GM23338 (cell line): ENCODE results near the gene SCAPER. TPM values are rescaled to one million over a fixed set of nuclear protein-coding genes. Genes with fewer than 3 reads are reported as not detected.

Source experiments
- ATAC-seq: fragments of 200-7000 bp; cut with Tn5 transposase; 3 replicates; pipeline ENCODE4 v1.9.1; 2020
- DNase-seq: peaks from one replicate; pipeline ENCODE4 v3.0.0-alpha.2; 2015; ENCODE audit warnings: low spot score
- H2AFZ ChIP-seq: fragments of 200-600 bp; sonication (generic); 2 replicates; pipeline ENCODE4 v1.8.0; 2016; ENCODE audit warnings: antibody characterized with exemption, mild to moderate bottlenecking, moderate library complexity
- H3F3A ChIP-seq: fragments of 200-600 bp; sonication (generic); replicated peaks from 2 replicates; pipeline ENCODE4 v1.8.0; 2017; ENCODE audit warnings: antibody characterized with exemption, mixed run types, low read depth
- H3K27ac ChIP-seq: fragments of 200-600 bp; sonication (generic); 2 replicates; pipeline ENCODE4 v1.6.1; 2016; ENCODE audit warnings: low read depth
- H3K27me3 ChIP-seq: fragments of 200-600 bp; sonication (generic); 2 replicates; pipeline ENCODE4 v1.8.0; 2016; ENCODE audit warnings: mild to moderate bottlenecking, mixed run types, moderate library complexity; ENCODE audit not compliant: insufficient read depth
- H3K36me3 ChIP-seq: fragments of 200-600 bp; sonication (generic); 2 replicates; pipeline ENCODE4 v1.8.0; 2016; ENCODE audit warnings: mild to moderate bottlenecking; ENCODE audit not compliant: insufficient read depth
- H3K4me1 ChIP-seq: fragments of 200-600 bp; sonication (generic); 2 replicates; pipeline ENCODE4 v1.8.0; 2016; ENCODE audit warnings: mild to moderate bottlenecking, moderate library complexity; ENCODE audit not compliant: insufficient read depth
- H3K4me2 ChIP-seq: fragments of 200-600 bp; sonication (generic); 2 replicates; pipeline ENCODE4 v1.7.1; 2017; ENCODE audit warnings: mixed run types
- H3K4me3 ChIP-seq: fragments of 200-600 bp; sonication (generic); 2 replicates; pipeline ENCODE4 v1.6.1; 2016; ENCODE audit warnings: mixed run types
- H3K79me2 ChIP-seq: fragments of 200-600 bp; sonication (generic); replicated peaks from 2 replicates; pipeline ENCODE4 v1.8.0; 2017; ENCODE audit warnings: mild to moderate bottlenecking; ENCODE audit not compliant: insufficient read depth
- H3K9me2 ChIP-seq: fragments of 200-600 bp; sonication (generic); 2 replicates; pipeline ENCODE4 v1.8.0; 2017; ENCODE audit not compliant: insufficient read depth
- H4K20me1 ChIP-seq: fragments of 200-600 bp; sonication (generic); replicated peaks from 2 replicates; pipeline ENCODE4 v1.8.0; 2017; ENCODE audit warnings: mild to moderate bottlenecking; ENCODE audit not compliant: insufficient read depth
- H3K27ac Mint-ChIP-seq: 2 replicates; pipeline ENCODE4 v1.8.0; 2020; ENCODE audit warnings: inconsistent platforms, mild to moderate bottlenecking, moderate library complexity, mixed read lengths
- H3K27me3 Mint-ChIP-seq: 3 replicates; pipeline ENCODE4 v1.8.0; 2022; ENCODE audit warnings: low read depth, mild to moderate bottlenecking, moderate library complexity, mixed read lengths, inconsistent platforms; ENCODE audit not compliant: insufficient read depth, poor library complexity
- H3K36me3 Mint-ChIP-seq: 3 replicates; pipeline ENCODE4 v1.8.0; 2021; ENCODE audit warnings: low read depth, mild to moderate bottlenecking, inconsistent platforms, moderate library complexity, mixed read lengths
- H3K4me1 Mint-ChIP-seq: 3 replicates; pipeline ENCODE4 v1.8.0; 2020; ENCODE audit warnings: mild to moderate bottlenecking, inconsistent platforms, mixed read lengths
- H3K4me3 Mint-ChIP-seq: 3 replicates; pipeline ENCODE4 v1.8.0; 2021; ENCODE audit warnings: moderate library complexity, mild to moderate bottlenecking, inconsistent platforms, mixed read lengths
- H3K9me3 Mint-ChIP-seq: 3 replicates; pipeline ENCODE4 v1.8.0; 2020; ENCODE audit warnings: moderate library complexity, mild to moderate bottlenecking, inconsistent platforms, mixed read lengths
- CREB1 ChIP-seq: fragments of 250-450 bp; sonication (Bioruptor Pico); IDR thresholded peaks from 2 replicates; pipeline ENCODE4 v1.5.0; 2020; ENCODE audit warnings: low read depth, mild to moderate bottlenecking, moderate library complexity
- EZH2 ChIP-seq: fragments of 200-600 bp; sonication (generic); IDR thresholded peaks from one replicate; pipeline ENCODE4 v1.8.0; 2017; ENCODE audit warnings: antibody characterized with exemption, mild to moderate bottlenecking, low read depth; ENCODE audit not compliant: unreplicated experiment
- EZH2phosphoT487 ChIP-seq: fragments of 200-600 bp; sonication (generic); IDR thresholded peaks from one replicate; pipeline ENCODE4 v1.8.1; 2018; ENCODE audit warnings: antibody characterized with exemption; ENCODE audit not compliant: unreplicated experiment
- JUNB ChIP-seq: IDR thresholded peaks from one replicate; pipeline ENCODE4 v1.6.1; 2016; ENCODE audit warnings: antibody characterized with exemption; ENCODE audit not compliant: unreplicated experiment
- NANOG ChIP-seq: IDR thresholded peaks from 2 replicates; pipeline ENCODE4 v1.6.1; 2016; ENCODE audit warnings: antibody characterized with exemption, borderline replicate concordance
- POLR2AphosphoS5 ChIP-seq: IDR thresholded peaks from 2 replicates; pipeline ENCODE4 v1.6.1; 2016; ENCODE audit warnings: antibody characterized with exemption, low read depth
- STAT1 ChIP-seq: IDR thresholded peaks from one replicate; pipeline ENCODE4 v1.6.1; 2016; ENCODE audit warnings: antibody characterized with exemption; ENCODE audit not compliant: unreplicated experiment
- ZNF114 ChIP-seq: fragments of 250-450 bp; sonication (Bioruptor Pico); IDR thresholded peaks from 2 replicates; pipeline ENCODE4 v1.5.0; 2020; ENCODE audit warnings: mild to moderate bottlenecking, moderate library complexity
- ZNF331 ChIP-seq: fragments of 250-450 bp; sonication (Bioruptor Pico); IDR thresholded peaks from 2 replicates; pipeline ENCODE4 v1.5.0; 2020; ENCODE audit warnings: low read depth, mild to moderate bottlenecking, moderate library complexity
- polyA plus RNA-seq: library from polyadenylated mRNA; unstranded; fragments of >200 nt; fragmentation: Nextera tagmentation; extraction: Ambion mirVana; gene quantifications from 2 replicates; pipeline ENCODE4 v1.2.1, GENCODE V29; 2016
- total RNA-seq: library from RNA; depleted of rRNA; stranded (reverse); fragments of >200 nt; shearing (Covaris generic); gene quantifications from 2 replicates; pipeline ENCODE4 v1.2.3, GENCODE V29; 2014
- TF ChIP-seq, protein P1 (sequence below): IDR thresholded peaks from one replicate; pipeline ENCODE4 v1.6.1; 2018; ENCODE audit warnings: antibody characterized with exemption; ENCODE audit not compliant: unreplicated experiment
- TF ChIP-seq, protein P2 (sequence below), 2 experiments: fragments of 200-600 bp in 1 of 2; sonication (generic) in 1 of 2; conservative IDR thresholded peaks; 2 replicates each; pipeline versions ENCODE4 v1.5.1 to v1.6.1; 2016 to 2017; ENCODE audit warnings: antibody characterized with exemption in 2 of 2, low read depth in 2 of 2, mild to moderate bottlenecking in 2 of 2, moderate library complexity in 1 of 2
- TF ChIP-seq, protein P3 (sequence below): fragments of 250-450 bp; sonication (Bioruptor Pico); IDR thresholded peaks from 2 replicates; pipeline ENCODE4 v1.5.0; 2020; ENCODE audit warnings: mild to moderate bottlenecking, moderate library complexity
- TF ChIP-seq, protein P4 (sequence below): IDR thresholded peaks from 2 replicates; pipeline ENCODE4 v1.6.1; 2016; ENCODE audit warnings: antibody characterized with exemption

The SCAPER gene
- total and polyA plus RNA-seq, 2 experiments from 2014 or later, result 9.1 to 17.6 TPM

DNA sequence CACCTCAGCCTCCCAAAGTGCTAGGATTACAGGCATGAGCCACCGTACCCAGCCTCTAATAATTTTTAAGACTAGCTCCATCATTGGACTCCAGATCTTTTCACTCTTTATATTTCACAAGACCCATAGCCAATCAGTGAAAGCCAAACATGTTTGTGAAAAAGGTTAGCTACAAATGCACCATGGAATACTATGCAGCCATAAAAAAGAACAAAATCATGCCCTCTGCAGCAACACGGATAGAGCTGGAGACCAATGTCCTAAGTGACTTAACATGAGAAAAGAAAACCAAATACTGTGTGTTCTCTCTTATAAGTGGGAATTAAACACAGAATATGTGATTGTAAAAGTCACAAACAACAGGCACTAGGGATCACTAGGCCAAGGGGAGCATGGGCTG is 3.2 kb downstream of the SCAPER start:
- Mint-ChIP-seq H3K27ac (no peak overlapping the region), H3K4me3 (no peak overlapping the region), H3K9me3 (peaks cover 24% of the 10 kb centered on the region), H3K4me1 (peaks cover 21% of the 10 kb centered on the region), H3K36me3 (peaks cover 16% of the 10 kb centered on the region; the same call in 2 of the 3 replicates), H3K27me3 (peaks cover 11% of the 10 kb centered on the region)
- no peak for TF ChIP-seq POLR2AphosphoS5
- TF ChIP-seq, protein P1, sequence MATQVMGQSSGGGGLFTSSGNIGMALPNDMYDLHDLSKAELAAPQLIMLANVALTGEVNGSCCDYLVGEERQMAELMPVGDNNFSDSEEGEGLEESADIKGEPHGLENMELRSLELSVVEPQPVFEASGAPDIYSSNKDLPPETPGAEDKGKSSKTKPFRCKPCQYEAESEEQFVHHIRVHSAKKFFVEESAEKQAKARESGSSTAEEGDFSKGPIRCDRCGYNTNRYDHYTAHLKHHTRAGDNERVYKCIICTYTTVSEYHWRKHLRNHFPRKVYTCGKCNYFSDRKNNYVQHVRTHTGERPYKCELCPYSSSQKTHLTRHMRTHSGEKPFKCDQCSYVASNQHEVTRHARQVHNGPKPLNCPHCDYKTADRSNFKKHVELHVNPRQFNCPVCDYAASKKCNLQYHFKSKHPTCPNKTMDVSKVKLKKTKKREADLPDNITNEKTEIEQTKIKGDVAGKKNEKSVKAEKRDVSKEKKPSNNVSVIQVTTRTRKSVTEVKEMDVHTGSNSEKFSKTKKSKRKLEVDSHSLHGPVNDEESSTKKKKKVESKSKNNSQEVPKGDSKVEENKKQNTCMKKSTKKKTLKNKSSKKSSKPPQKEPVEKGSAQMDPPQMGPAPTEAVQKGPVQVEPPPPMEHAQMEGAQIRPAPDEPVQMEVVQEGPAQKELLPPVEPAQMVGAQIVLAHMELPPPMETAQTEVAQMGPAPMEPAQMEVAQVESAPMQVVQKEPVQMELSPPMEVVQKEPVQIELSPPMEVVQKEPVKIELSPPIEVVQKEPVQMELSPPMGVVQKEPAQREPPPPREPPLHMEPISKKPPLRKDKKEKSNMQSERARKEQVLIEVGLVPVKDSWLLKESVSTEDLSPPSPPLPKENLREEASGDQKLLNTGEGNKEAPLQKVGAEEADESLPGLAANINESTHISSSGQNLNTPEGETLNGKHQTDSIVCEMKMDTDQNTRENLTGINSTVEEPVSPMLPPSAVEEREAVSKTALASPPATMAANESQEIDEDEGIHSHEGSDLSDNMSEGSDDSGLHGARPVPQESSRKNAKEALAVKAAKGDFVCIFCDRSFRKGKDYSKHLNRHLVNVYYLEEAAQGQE, result no peak
- no peak for TF ChIP-seq STAT1
- no peak for TF ChIP-seq NANOG
- TF ChIP-seq, protein P2, sequence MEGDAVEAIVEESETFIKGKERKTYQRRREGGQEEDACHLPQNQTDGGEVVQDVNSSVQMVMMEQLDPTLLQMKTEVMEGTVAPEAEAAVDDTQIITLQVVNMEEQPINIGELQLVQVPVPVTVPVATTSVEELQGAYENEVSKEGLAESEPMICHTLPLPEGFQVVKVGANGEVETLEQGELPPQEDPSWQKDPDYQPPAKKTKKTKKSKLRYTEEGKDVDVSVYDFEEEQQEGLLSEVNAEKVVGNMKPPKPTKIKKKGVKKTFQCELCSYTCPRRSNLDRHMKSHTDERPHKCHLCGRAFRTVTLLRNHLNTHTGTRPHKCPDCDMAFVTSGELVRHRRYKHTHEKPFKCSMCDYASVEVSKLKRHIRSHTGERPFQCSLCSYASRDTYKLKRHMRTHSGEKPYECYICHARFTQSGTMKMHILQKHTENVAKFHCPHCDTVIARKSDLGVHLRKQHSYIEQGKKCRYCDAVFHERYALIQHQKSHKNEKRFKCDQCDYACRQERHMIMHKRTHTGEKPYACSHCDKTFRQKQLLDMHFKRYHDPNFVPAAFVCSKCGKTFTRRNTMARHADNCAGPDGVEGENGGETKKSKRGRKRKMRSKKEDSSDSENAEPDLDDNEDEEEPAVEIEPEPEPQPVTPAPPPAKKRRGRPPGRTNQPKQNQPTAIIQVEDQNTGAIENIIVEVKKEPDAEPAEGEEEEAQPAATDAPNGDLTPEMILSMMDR (conservative IDR thresholded peaks at IDR 0.05; ENCODE audit: low read depth in 2 of 2), result no peak
- no peak for TF ChIP-seq ZNF331 (CRISPR knock-in tag)
- TF ChIP-seq, protein P3, sequence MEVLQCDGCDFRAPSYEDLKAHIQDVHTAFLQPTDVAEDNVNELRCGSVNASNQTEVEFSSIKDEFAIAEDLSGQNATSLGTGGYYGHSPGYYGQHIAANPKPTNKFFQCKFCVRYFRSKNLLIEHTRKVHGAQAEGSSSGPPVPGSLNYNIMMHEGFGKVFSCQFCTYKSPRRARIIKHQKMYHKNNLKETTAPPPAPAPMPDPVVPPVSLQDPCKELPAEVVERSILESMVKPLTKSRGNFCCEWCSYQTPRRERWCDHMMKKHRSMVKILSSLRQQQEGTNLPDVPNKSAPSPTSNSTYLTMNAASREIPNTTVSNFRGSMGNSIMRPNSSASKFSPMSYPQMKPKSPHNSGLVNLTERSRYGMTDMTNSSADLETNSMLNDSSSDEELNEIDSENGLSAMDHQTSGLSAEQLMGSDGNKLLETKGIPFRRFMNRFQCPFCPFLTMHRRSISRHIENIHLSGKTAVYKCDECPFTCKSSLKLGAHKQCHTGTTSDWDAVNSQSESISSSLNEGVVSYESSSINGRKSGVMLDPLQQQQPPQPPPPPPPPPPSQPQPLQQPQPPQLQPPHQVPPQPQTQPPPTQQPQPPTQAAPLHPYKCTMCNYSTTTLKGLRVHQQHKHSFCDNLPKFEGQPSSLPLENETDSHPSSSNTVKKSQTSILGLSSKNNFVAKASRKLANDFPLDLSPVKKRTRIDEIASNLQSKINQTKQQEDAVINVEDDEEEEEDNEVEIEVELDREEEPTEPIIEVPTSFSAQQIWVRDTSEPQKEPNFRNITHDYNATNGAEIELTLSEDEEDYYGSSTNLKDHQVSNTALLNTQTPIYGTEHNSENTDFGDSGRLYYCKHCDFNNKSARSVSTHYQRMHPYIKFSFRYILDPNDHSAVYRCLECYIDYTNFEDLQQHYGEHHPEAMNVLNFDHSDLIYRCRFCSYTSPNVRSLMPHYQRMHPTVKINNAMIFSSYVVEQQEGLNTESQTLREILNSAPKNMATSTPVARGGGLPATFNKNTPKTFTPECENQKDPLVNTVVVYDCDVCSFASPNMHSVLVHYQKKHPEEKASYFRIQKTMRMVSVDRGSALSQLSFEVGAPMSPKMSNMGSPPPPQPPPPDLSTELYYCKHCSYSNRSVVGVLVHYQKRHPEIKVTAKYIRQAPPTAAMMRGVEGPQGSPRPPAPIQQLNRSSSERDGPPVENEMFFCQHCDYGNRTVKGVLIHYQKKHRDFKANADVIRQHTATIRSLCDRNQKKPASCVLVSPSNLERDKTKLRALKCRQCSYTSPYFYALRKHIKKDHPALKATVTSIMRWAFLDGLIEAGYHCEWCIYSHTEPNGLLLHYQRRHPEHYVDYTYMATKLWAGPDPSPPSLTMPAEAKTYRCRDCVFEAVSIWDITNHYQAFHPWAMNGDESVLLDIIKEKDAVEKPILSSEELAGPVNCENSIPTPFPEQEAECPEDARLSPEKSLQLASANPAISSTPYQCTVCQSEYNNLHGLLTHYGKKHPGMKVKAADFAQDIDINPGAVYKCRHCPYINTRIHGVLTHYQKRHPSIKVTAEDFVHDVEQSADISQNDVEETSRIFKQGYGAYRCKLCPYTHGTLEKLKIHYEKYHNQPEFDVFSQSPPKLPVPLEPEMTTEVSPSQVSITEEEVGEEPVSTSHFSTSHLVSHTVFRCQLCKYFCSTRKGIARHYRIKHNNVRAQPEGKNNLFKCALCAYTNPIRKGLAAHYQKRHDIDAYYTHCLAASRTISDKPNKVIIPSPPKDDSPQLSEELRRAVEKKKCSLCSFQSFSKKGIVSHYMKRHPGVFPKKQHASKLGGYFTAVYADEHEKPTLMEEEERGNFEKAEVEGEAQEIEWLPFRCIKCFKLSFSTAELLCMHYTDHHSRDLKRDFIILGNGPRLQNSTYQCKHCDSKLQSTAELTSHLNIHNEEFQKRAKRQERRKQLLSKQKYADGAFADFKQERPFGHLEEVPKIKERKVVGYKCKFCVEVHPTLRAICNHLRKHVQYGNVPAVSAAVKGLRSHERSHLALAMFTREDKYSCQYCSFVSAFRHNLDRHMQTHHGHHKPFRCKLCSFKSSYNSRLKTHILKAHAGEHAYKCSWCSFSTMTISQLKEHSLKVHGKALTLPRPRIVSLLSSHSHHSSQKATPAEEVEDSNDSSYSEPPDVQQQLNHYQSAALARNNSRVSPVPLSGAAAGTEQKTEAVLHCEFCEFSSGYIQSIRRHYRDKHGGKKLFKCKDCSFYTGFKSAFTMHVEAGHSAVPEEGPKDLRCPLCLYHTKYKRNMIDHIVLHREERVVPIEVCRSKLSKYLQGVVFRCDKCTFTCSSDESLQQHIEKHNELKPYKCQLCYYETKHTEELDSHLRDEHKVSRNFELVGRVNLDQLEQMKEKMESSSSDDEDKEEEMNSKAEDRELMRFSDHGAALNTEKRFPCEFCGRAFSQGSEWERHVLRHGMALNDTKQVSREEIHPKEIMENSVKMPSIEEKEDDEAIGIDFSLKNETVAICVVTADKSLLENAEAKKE, result no peak
- TF ChIP-seq EZH2phosphoT487, result no peak
- TF ChIP-seq ZNF114, result no peak
- TF ChIP-seq EZH2, result no peak
- TF ChIP-seq CREB1 (CRISPR knock-in tag), result no peak
- no peak for TF ChIP-seq JUNB
- TF ChIP-seq, protein P4, sequence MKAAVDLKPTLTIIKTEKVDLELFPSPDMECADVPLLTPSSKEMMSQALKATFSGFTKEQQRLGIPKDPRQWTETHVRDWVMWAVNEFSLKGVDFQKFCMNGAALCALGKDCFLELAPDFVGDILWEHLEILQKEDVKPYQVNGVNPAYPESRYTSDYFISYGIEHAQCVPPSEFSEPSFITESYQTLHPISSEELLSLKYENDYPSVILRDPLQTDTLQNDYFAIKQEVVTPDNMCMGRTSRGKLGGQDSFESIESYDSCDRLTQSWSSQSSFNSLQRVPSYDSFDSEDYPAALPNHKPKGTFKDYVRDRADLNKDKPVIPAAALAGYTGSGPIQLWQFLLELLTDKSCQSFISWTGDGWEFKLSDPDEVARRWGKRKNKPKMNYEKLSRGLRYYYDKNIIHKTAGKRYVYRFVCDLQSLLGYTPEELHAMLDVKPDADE, result no peak
- H3K4me1 ChIP-seq, result peaks cover 19% of the 10 kb centered on the region
- H3K36me3 ChIP-seq, result no peaks in the 10 kb centered on the region
- 0 out of 2 replicates have a peak, but pooled peaks cover 3% of the 10 kb centered on the region for H4K20me1 ChIP-seq
- H3K9me2 ChIP-seq, result no peaks in the 10 kb centered on the region
- H3K4me3 ChIP-seq, result no peak overlapping the region
- H3K79me2 ChIP-seq, result peaks cover 7% of the 10 kb centered on the region
- H2AFZ ChIP-seq, result no peak overlapping the region
- H3K27ac ChIP-seq, result no peak overlapping the region
- DNase-seq, result no peak
- H3F3A ChIP-seq, result peaks cover 7% of the 10 kb centered on the region; the same call in 1 of the 2 replicates
- no peak for ATAC-seq
- no peak overlapping the region for H3K4me2 ChIP-seq
- peaks cover 12% of the 10 kb centered on the region for H3K27me3 ChIP-seq
